Anterior cingulate cortex (tissue), 58 donors: ENCODE results near the gene ANKRD36.
"Not testable (repeated sequence)": the region's sequence is repeated elsewhere in the genome, so short reads cannot be mapped to it uniquely, and the experiment has no call there.

ENCODE experiments used
- DNase-seq, 58 donors: peaks; one replicate each; lab custom pipeline; 2025; lab: John Stamatoyannopoulos, UW

Gene ANKRD36

GRCh38 chr2:97112320-97113049 is 468 bp upstream of the ANKRD36 start:
- DNase-seq: not testable (repeated sequence)

- DNase-seq: not testable (repeated sequence)
These were observed 916 bp downstream of the ANKRD36 start for GRCh38 chr2:97113882-97114255.

- DNase-seq: not testable (repeated sequence)
These were observed 16.1 kb downstream of the ANKRD36 start for GRCh38 chr2:97129090-97129489.

- DNase-seq: not testable (repeated sequence)
These were observed 31.1 kb downstream of the ANKRD36 start for GRCh38 chr2:97144016-97144415.

GRCh38 chr2:97166548-97166947 is 53.6 kb downstream of the ANKRD36 start:
- DNase-seq: not testable (repeated sequence)

- not testable (repeated sequence) for DNase-seq
These were observed 55.0 kb downstream of the ANKRD36 start for GRCh38 chr2:97167938-97168337.

- not testable (repeated sequence) for DNase-seq
These were observed 55.6 kb downstream of the ANKRD36 start for GRCh38 chr2:97168583-97168982.

GRCh38 chr2:97180391-97180790 is 67.4 kb downstream of the ANKRD36 start:
- DNase-seq: not testable (repeated sequence)

- not testable (repeated sequence) for DNase-seq
These were observed 82.4 kb downstream of the ANKRD36 start for GRCh38 chr2:97195349-97195748.

- not testable (repeated sequence) for DNase-seq
These were observed 84.3 kb downstream of the ANKRD36 start for GRCh38 chr2:97197251-97197650.

GRCh38 chr2:97200887-97201286 is 87.9 kb downstream of the ANKRD36 start:
- DNase-seq: not testable (repeated sequence)

- DNase-seq: not testable (repeated sequence)
These were observed 89.8 kb downstream of the ANKRD36 start for GRCh38 chr2:97202643-97203250.

GRCh38 chr2:97210325-97210724 is 97.4 kb downstream of the ANKRD36 start:
- DNase-seq: no peak

- not testable (repeated sequence) for DNase-seq
These were observed 102.1 kb downstream of the ANKRD36 start for GRCh38 chr2:97215025-97215424.

- DNase-seq: not testable (repeated sequence)
These were observed 118.1 kb downstream of the ANKRD36 start for GRCh38 chr2:97230848-97231585.

- DNase-seq: not testable (repeated sequence)
These were observed 120.0 kb downstream of the ANKRD36 start for GRCh38 chr2:97232981-97233380.

- DNase-seq: not testable (repeated sequence)
These were observed 120.8 kb downstream of the ANKRD36 start for GRCh38 chr2:97233660-97234295.

- not testable (repeated sequence) for DNase-seq
These were observed 148.2 kb downstream of the ANKRD36 start for GRCh38 chr2:97261192-97261591.

GRCh38 chr2:97266449-97266848 is 153.5 kb downstream of the ANKRD36 start:
- not testable (repeated sequence) for DNase-seq

GRCh38 chr2:97267411-97268074 is 154.6 kb downstream of the ANKRD36 start:
- DNase-seq: no peak
